Vagina (tissue), 2 donors: ENCODE results near the gene CAMK1G.

ENCODE experiments used
- CTCF ChIP-seq, 3 experiments: fragments of 450-650 bp in 2 of 3; fragments of 200-600 bp in 1 of 3; sonication (generic) in 1 of 3; IDR thresholded peaks; one replicate each; pipeline ENCODE4 v1.5.1; 2017 to 2019; ENCODE audit warnings: antibody characterized with exemption in 3 of 3, mild to moderate bottlenecking in 2 of 3, moderate library complexity in 2 of 3
- POLR2A ChIP-seq, 2 donors: fragments of 450-650 bp; IDR thresholded peaks; one replicate each; pipeline ENCODE4 v1.6.1; 2017; ENCODE audit warnings: antibody characterized with exemption in 2 of 2, mild to moderate bottlenecking in 2 of 2, moderate library complexity in 2 of 2

GRCh38 chr1:209629621-209630382 lies 46.3 kb downstream of the CAMK1G start:
- no peak for TF ChIP-seq CTCF (IDR thresholded peaks at IDR 0.05)
- no peak for TF ChIP-seq POLR2A (IDR thresholded peaks at IDR 0.05)
